Uterus (tissue), 4 donors: ENCODE measurements around the gene SMCO3. TPM values are rescaled to one million over a fixed set of nuclear protein-coding genes. Genes with fewer than 3 reads are reported as not detected.

Experiments used
- DNase-seq, 2 donors: peaks; one replicate each; pipeline ENCODE4 v3.0.0-alpha.2; 2019 to 2020
- H3K27ac ChIP-seq, 2 donors: fragments of 200-600 bp; sonication (generic); 1 replicate in 1 of 2; 2 replicates in 1 of 2; pipeline ENCODE4 v1.5.1; 2016 to 2018
- H3K27me3 ChIP-seq, 2 donors: fragments of 200-600 bp; sonication (generic); one replicate each; pipeline ENCODE4 v1.5.1; 2018 to 2019; ENCODE audit warnings: control low read depth in 1 of 2
- H3K36me3 ChIP-seq, 2 donors: fragments of 200-600 bp; sonication (generic); one replicate each; pipeline ENCODE4 v1.5.1; 2019; ENCODE audit warnings: control low read depth in 1 of 2
- H3K4me1 ChIP-seq, 2 donors: fragments of 200-600 bp; sonication (generic); one replicate each; pipeline ENCODE4 v1.5.1; 2018 to 2019; ENCODE audit warnings: control low read depth in 1 of 2
- H3K4me3 ChIP-seq, 2 donors: fragments of 200-600 bp; sonication (generic); 1 replicate in 1 of 2; 2 replicates in 1 of 2; pipeline ENCODE4 v1.5.1; 2018 to 2019; ENCODE audit warnings: mild to moderate bottlenecking in 1 of 2
- H3K9me3 ChIP-seq, 2 donors: fragments of 200-600 bp; sonication (generic); one replicate each; pipeline ENCODE4 v1.5.1; 2019; ENCODE audit warnings: control low read depth in 1 of 2
- CTCF ChIP-seq, 4 experiments: fragments of 200-600 bp in 2 of 4; fragments of 450-650 bp in 2 of 4; sonication (generic) in 2 of 4; IDR thresholded peaks; one replicate each; pipeline ENCODE4 v1.5.1; 2016 to 2019; ENCODE audit warnings: antibody characterized with exemption in 4 of 4, mild to moderate bottlenecking in 2 of 4, moderate library complexity in 1 of 4
- POLR2A ChIP-seq, 2 donors: fragments of 450-650 bp; IDR thresholded peaks; one replicate each; pipeline ENCODE4 v1.6.1; 2016; ENCODE audit warnings: antibody characterized with exemption in 2 of 2, mild to moderate bottlenecking in 1 of 2, moderate library complexity in 1 of 2
- intact Hi-C: fragments of 100-400 bp; cut with DNase I; formaldehyde crosslinking; loops from one replicate; pipeline ENCODE4 v1.15.1; 2023; ENCODE audit warnings: low total_unique reads
- total RNA-seq, 4 donors: library from RNA; depleted of rRNA in 3 of 4; stranded (reverse); fragments of >200 nt in 3 of 4; gene quantifications; one replicate each; pipeline versions ENCODE4 v1.1.0 to v1.2.4, GENCODE V29; 2014 to 2023
- donor health status: DM: yes; HTN: yes; CAD: no.

Gene SMCO3
- total RNA-seq, 4 donors from 2014 or later, result 2.9 TPM; not detected in 3

- DNase-seq, result no peak
- intact Hi-C loops, result loop anchor here (5.0 to 10.0 kb wide), 2 partner anchors 151 to 429 kb away; no protein-coding TSS in a partner anchor
- Histone ChIP-seq H3K4me1 (peaks cover 0 to 9% of the 10 kb centered on the region in 2 donors), H3K9me3 (no peaks in the 10 kb centered on the region), H3K27me3 (no peaks in the 10 kb centered on the region), H3K36me3 (no peaks in the 10 kb centered on the region), H3K4me3 (no peak overlapping the region), H3K27ac (peak overlapping the region; percentile 53 to 73)
- TF ChIP-seq POLR2A (IDR thresholded peaks at IDR 0.05) (no peak), CTCF (IDR thresholded peaks at IDR 0.05) (no peak)
Measured at GRCh38 chr12:14846042-14846587, 32.1 kb upstream of the SMCO3 start.

GRCh38 chr12:14845350-14845750, 31.4 kb upstream of the SMCO3 start:
- intact Hi-C loops, result loop anchor here (5.0 to 10.0 kb wide), 2 partner anchors 152 to 429 kb away; no protein-coding TSS in a partner anchor
- Histone ChIP-seq H3K27me3 (no peaks in the 10 kb centered on the region), H3K4me1 (peaks cover 0 to 9% of the 10 kb centered on the region in 2 donors), H3K36me3 (no peaks in the 10 kb centered on the region), H3K27ac (peak overlapping the region; percentile 53 to 73), H3K9me3 (no peaks in the 10 kb centered on the region), H3K4me3 (no peak overlapping the region)
- peak; percentile 48 to 69 for DNase-seq
- no peak for TF ChIP-seq POLR2A (IDR thresholded peaks at IDR 0.05)
- TF ChIP-seq CTCF (IDR thresholded peaks at IDR 0.05), result peak; percentile 62 to 89 (median 82)

- DNase-seq, result no peak
Measured at GRCh38 chr12:14844401-14844800, 30.4 kb upstream of the SMCO3 start.

GRCh38 chr12:14843425-14843887, 29.5 kb upstream of the SMCO3 start, which contains the start of gene ART4:
ART4 (minus strand) TSS chr12:14843526; CDS start chr12:14843113, 413 bp downstream.
- TF ChIP-seq POLR2A (IDR thresholded peaks at IDR 0.05) (no peak), CTCF (IDR thresholded peaks at IDR 0.05) (no peak)
- DNase-seq, result no peak
- Histone ChIP-seq H3K4me3 (no peak within 1 kb of the TSS), H3K27ac (peak within 1 kb of the TSS; percentile 50 to 72), H3K4me1 (peaks cover 0 to 9% of the 10 kb centered on the region in 2 donors), H3K36me3 (no peaks in the 10 kb centered on the region), H3K9me3 (no peaks in the 10 kb centered on the region), H3K27me3 (no peaks in the 10 kb centered on the region)
- intact Hi-C loops, result loop anchor here (10.0 kb wide), 1 partner anchor 431 kb away; no protein-coding TSS in a partner anchor

More at GRCh38 chr12:14844401-14844800, 30.4 kb upstream of the SMCO3 start:
- no peak overlapping the region for H3K4me3 ChIP-seq
- H3K27me3 ChIP-seq, result no peaks in the 10 kb centered on the region
- no peaks in the 10 kb centered on the region for H3K36me3 ChIP-seq
- no peak for TF ChIP-seq CTCF (IDR thresholded peaks at IDR 0.05)
- no peak for TF ChIP-seq POLR2A (IDR thresholded peaks at IDR 0.05)
- H3K9me3 ChIP-seq, result no peaks in the 10 kb centered on the region
- intact Hi-C loops, result loop anchor here (10.0 kb wide), 1 partner anchor 430 kb away; no protein-coding TSS in a partner anchor
- peaks cover 0 to 9% of the 10 kb centered on the region in 2 donors for H3K4me1 ChIP-seq
- H3K27ac ChIP-seq, result no peak overlapping the region

GRCh38 chr12:14842315-14842714, 28.3 kb upstream of the SMCO3 start:
- DNase-seq, result no peak
- intact Hi-C loops, result loop anchor here (10.0 kb wide), 1 partner anchor 432 kb away; no protein-coding TSS in a partner anchor
- Histone ChIP-seq H3K9me3 (no peaks in the 10 kb centered on the region), H3K36me3 (no peaks in the 10 kb centered on the region), H3K27ac (peak overlapping the region; percentile 50 to 72), H3K4me1 (peaks cover 0 to 9% of the 10 kb centered on the region in 2 donors), H3K4me3 (no peak overlapping the region), H3K27me3 (no peaks in the 10 kb centered on the region)
- TF ChIP-seq POLR2A (IDR thresholded peaks at IDR 0.05) (no peak), CTCF (IDR thresholded peaks at IDR 0.05) (no peak)
